Measurements from ENCODE around the gene VASP. TPM values are rescaled to one million over a fixed set of nuclear protein-coding genes. Genes with fewer than 3 reads are reported as not detected.

Gene VASP
- polyA plus RNA-seq (ENCODE audit: insufficient read length in 4 of 4), result 10 to 100 TPM; 46.7 to 61.9 (median 48.8) TPM

DNA sequence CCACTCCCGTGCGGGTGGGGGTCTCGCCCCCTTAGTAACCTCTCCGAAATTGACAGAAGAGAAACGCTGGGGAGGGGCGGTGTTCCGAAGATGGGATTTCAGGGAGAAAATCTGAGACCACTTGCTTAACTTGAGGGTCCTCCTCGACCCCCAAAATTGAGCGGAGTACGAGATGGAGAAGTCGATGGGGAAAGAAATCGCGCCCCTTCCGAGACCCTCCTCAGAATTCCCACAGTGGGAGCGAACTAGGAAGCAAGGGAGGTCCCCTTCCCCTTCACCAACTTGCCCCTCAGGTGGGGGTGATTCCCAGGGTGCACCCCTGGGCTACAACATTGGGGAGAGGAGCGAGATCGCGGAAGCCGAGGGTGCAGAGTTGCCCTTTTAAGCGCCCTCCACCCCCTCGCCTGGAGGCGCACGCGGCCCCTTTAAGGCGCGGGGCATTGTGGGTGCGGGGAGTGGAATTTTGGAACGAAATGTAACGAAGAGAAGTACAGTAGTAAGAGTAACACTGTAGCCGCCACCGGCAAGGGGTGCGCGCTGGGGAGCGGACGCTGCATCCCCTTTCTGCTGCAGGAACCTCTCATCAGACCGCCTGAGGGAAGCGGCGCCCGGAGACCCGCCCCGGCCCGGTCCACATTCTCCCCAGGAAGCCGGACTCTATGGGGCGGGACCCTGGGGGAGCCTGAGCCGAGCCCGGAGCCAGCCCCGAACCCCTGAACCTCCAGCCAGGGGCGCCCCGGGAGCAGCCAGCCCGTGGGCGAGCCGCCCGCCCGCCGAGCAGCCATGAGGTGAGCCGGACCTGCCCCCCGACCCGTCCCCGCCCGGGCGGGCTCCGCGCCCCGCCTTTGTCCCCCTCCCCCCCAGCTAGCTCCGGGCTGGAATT, at the start of gene VASP:
VASP (plus strand) TSS at position 491 of the 883 bp plus-strand sequence; CDS start at position 784, 293 bp downstream.
- peak in 2 of 4 donors; percentile 70 to 75 for DNase-seq (ENCODE audit: low read depth in 4 of 4, low spot score in 2 of 4)

DNA sequence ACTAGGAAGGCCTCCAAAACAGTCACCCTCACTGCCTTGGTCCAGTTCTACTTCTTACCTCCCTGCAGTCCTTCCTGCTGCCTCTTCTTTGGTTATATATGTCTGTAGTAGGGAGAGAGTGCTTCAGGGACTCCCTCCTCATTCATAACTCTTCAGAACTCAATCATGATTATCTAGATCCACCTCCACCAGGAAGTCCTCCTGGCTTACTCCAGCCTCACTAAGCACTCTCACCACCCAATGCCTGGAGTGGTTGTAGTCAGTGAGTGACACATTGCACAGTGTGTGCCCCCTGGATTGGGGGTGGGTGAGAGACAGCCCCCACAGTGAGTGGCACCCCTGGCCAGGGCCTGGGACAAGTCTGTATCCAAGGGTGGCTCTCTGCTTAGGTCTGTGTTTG, 49.5 kb upstream of the VASP start:
- DNase-seq (ENCODE audit: low read depth in 4 of 4, low spot score in 2 of 4), result no peak

- no peak for DNase-seq (ENCODE audit: low read depth in 4 of 4, low spot score in 2 of 4)
Measured at GRCh38 chr19:45460807-45461347, 46.4 kb upstream of the VASP start.

GRCh38 chr19:45462174-45462573, 45.1 kb upstream of the VASP start:
- no peak for DNase-seq (ENCODE audit: low read depth in 4 of 4, low spot score in 2 of 4)

- no peak for DNase-seq (ENCODE audit: low read depth in 4 of 4, low spot score in 2 of 4)
Measured at GRCh38 chr19:45463241-45463640, 44.0 kb upstream of the VASP start.

DNA sequence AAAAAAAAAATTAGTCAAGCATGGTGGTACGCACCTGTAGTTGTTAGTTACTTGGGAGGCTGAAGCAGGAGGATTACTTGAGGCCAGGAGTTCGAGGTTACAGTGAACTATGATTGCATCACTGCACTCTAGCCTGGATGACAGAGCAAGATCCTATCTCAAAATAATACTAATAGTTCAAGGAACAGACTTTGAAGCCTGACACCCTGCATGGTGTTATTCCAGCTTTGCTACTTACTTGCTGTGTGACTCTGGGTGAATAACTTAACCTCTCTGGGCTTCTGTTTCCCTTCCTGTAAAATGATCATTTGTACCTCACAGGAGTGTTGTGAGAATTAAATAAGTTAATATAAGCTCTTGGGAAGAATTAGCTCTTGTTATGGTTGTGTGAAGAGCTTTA, 43.0 kb upstream of the VASP start:
- no peak for DNase-seq (ENCODE audit: low read depth in 4 of 4, low spot score in 2 of 4)

GRCh38 chr19:45464852-45465441, 42.3 kb upstream of the VASP start:
- DNase-seq (ENCODE audit: low read depth in 4 of 4, low spot score in 2 of 4), result no peak

DNA sequence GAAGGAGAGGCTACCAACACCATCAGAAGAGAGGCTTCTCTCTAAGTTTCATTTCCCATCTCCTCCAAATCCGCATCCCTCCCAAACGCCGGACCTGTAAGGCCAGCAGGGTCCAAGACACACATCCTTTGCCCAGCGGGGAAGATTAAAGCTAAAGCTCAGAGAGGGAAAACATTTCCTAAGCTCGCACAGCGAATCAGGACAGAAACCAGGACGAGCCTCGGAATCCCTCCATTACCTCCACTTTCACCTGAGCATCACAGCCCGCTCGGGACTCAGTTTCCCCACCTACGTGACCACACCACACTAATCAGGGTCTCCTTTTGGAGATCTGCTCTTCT, 40.2 kb upstream of the VASP start:
- DNase-seq (ENCODE audit: low read depth in 4 of 4, low spot score in 2 of 4), result no peak

DNA sequence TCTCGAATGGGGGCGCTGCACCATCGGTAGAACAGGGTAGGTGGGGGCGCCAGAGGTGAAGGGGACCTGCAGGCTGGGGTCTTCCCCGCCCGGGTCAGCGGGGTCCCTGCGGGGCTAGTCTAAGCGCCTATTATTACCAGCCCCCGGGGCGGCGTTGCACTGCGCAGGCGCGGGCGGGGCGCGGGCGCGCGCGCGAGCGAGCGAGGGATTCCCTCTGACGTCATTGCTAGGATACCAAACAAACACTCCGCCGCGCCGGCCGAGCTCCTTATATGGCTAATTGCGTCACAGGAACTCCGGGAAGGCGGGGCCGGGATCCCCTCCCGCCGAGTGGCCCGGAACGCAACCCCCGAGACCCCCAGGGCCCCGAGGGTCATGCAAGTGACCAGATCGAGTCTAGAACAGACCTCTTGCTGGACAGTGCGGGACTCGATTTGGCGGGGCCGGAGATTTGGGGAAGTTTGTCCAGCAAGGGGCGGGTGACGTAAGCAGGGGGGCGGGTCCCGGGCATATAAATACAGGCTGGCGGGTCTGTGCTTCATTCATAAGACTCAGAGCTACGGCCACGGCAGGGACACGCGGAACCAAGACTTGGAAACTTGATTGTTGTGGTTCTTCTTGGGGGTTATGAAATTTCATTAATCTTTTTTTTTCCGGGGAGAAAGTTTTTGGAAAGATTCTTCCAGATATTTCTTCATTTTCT, 39.7 kb upstream of the VASP start, which contains the start of gene FOSB:
FOSB (plus strand) TSS at position 541 of the 703 bp plus-strand sequence. CDS start 591 bp downstream, outside the sequence.
- peak in 2 of 4 donors; percentile 86 to 88 for DNase-seq (ENCODE audit: low read depth in 4 of 4, low spot score in 2 of 4)

- no peak for DNase-seq (ENCODE audit: low read depth in 4 of 4, low spot score in 2 of 4)
Measured at GRCh38 chr19:45468159-45468651, 39.1 kb upstream of the VASP start.

DNA sequence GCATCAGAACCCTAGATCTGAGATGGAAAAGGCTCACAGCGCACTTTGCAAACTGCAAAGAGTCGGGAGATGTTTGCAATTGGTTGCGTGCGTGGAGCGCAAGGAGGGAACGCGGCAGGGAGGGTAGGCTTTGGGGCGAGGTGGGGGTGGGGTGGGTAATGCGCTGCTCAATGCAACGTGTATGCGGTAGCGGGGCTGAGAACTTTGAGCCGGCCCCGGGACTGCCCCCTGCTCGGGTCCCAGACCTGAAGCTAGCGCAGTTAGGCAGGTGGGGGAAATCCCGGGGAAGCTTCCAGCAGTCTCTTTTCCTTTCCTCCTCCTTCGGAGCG, 38.5 kb upstream of the VASP start:
- no peak for DNase-seq (ENCODE audit: low read depth in 4 of 4, low spot score in 2 of 4)

- peak in 1 of 4 donors; percentile 84 for DNase-seq (ENCODE audit: low read depth in 4 of 4, low spot score in 2 of 4)
Measured at GRCh38 chr19:45469132-45469944, 37.9 kb upstream of the VASP start.

- no peak for DNase-seq (ENCODE audit: low read depth in 4 of 4, low spot score in 2 of 4)
Measured at GRCh38 chr19:45469945-45470761, 37.1 kb upstream of the VASP start.

DNA sequence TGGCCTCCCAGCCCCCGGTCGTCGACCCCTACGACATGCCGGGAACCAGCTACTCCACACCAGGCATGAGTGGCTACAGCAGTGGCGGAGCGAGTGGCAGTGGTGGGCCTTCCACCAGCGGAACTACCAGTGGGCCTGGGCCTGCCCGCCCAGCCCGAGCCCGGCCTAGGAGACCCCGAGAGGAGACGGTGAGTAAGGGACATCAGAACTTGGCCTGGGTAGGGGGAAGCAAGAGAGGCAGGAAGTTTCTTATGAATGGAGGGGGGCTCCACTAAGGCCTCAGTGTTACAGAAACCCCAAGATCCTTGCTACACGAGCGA, 36.6 kb upstream of the VASP start:
- no peak for DNase-seq (ENCODE audit: low read depth in 4 of 4, low spot score in 2 of 4)

DNA sequence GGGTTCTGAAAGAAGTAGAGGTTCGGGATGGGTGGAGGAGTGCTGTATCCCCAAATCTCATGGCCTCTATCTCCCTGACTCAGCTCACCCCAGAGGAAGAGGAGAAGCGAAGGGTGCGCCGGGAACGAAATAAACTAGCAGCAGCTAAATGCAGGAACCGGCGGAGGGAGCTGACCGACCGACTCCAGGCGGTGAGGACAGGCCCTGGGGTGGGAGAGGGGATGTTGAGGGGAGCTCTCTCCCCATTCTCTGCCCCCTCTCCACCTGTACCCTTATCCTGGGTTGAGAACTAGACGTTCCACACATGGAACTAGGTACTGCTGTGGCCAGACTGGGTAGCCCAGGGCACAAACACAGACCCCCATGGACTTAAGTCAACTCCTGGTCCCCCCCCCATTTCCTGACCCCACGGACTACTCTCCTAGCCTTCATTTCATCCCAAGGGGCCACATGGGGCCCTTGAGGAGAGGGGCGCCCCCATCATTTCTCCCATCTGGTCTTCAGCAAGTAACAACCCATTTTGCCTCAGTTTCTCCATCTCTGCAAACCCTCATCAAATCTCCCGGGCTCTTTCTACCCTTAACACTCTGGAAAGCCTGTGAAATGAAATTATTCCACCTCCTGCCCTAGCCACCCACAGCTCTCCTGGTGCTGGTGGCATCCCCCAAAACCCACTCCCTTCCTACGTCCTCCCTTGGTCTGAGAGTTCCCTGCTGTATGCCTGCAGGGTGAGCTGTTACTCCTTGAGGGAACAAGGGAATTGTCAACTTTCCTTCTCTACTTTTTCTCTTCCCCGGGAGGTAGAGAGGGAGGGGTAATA, 36.0 kb upstream of the VASP start:
- DNase-seq (ENCODE audit: low read depth in 4 of 4, low spot score in 2 of 4), result no peak

GRCh38 chr19:45471931-45472562, 35.2 kb upstream of the VASP start:
- no peak for DNase-seq (ENCODE audit: low read depth in 4 of 4, low spot score in 2 of 4)

- DNase-seq (ENCODE audit: low read depth in 4 of 4, low spot score in 2 of 4), result no peak
Measured at GRCh38 chr19:45472563-45473366, 34.5 kb upstream of the VASP start.

GRCh38 chr19:45473367-45473681, 34.0 kb upstream of the VASP start:
- DNase-seq (ENCODE audit: low read depth in 4 of 4, low spot score in 2 of 4), result no peak

Data from left renal cortex interstitium (tissue), 4 donors.